Choroid plexus epithelial cell (primary cell): ENCODE results near the gene LAMC3.

ENCODE experiments used
- DNase-seq: peaks from one replicate; pipeline ENCODE4 v3.0.0-alpha.2; 2010; ENCODE audit warnings: low read depth
- H3K4me3 ChIP-seq: 2 replicates; pipeline ENCODE4 v1.5.1; 2011; ENCODE audit warnings: low read depth, mild to moderate bottlenecking, control low read depth, low read length, moderate library complexity
- CTCF ChIP-seq: conservative IDR thresholded peaks from 2 replicates; pipeline ENCODE4 v1.5.1; 2011; ENCODE audit warnings: low read depth, mild to moderate bottlenecking, control low read depth, inconsistent platforms, low read length, moderate library complexity

Gene LAMC3

GRCh38 chr9:130979591-130980385 lies 29.2 kb upstream of the LAMC3 start:
- DNase-seq: no peak
- no peak overlapping the region for H3K4me3 ChIP-seq
- TF ChIP-seq CTCF: no peak

GRCh38 chr9:130980526-130980925 lies 28.4 kb upstream of the LAMC3 start:
- no peak for TF ChIP-seq CTCF
- no peak overlapping the region for H3K4me3 ChIP-seq
- no peak for DNase-seq

- TF ChIP-seq CTCF: no peak
- H3K4me3 ChIP-seq: no peak overlapping the region
- no peak for DNase-seq
These were observed 27.8 kb upstream of the LAMC3 start for GRCh38 chr9:130981002-130981755.

GRCh38 chr9:130981756-130982137 lies 27.2 kb upstream of the LAMC3 start:
- H3K4me3 ChIP-seq: no peak overlapping the region
- no peak for DNase-seq
- no peak for TF ChIP-seq CTCF

- no peak for TF ChIP-seq CTCF
- H3K4me3 ChIP-seq: no peak overlapping the region
- no peak for DNase-seq
These were observed 26.2 kb upstream of the LAMC3 start for GRCh38 chr9:130982636-130983358.

GRCh38 chr9:130983359-130983670 lies 25.7 kb upstream of the LAMC3 start:
- H3K4me3 ChIP-seq: no peak overlapping the region
- TF ChIP-seq CTCF: no peak
- no peak for DNase-seq
